ENCODE results near the gene IFNGR1. TPM values are rescaled to one million over a fixed set of nuclear protein-coding genes. Genes with fewer than 3 reads are reported as not detected.
A peak's percentile ranks its signal among the peaks of the same experiment; 100 is the strongest.

IFNGR1 gene
- total RNA-seq, 1 experiment from 2014 or later = 23.4 TPM

GRCh38 chr6:137217801-137218472 lies 1.2 kb downstream of the IFNGR1 start:
- intact Hi-C loops (cut with micrococcal nuclease; ENCODE audit: unreplicated experiment) = no loop called here
- Histone ChIP-seq H3K4me3 (ENCODE audit: low read depth in 2 of 2, low read length in 2 of 2) (peak overlapping the region; percentile 99), H3K36me3 (ENCODE audit: control insufficient read depth, insufficient read depth, low read length) (no peaks in the 10 kb centered on the region; the same call in 1 of the 2 replicates), H3K27me3 (ENCODE audit: control insufficient read depth, insufficient read depth, low read length) (no peaks in the 10 kb centered on the region), H3K9me3 (ENCODE audit: control insufficient read depth, insufficient read depth, low read depth, low read length) (no peaks in the 10 kb centered on the region), H3K4me1 (ENCODE audit: control insufficient read depth, insufficient read depth, low read length) (peaks cover 23% of the 10 kb centered on the region), H3K27ac (ENCODE audit: low read length) (peak overlapping the region; percentile 96)
- TF ChIP-seq REST (IDR thresholded peaks at IDR 0.05; ENCODE audit: insufficient read depth in 1 of 2, low read depth in 2 of 2, low read length in 1 of 2) (no peak), SIN3A (IDR thresholded peaks at IDR 0.05; ENCODE audit: borderline replicate concordance, insufficient read depth, low read depth, low read length) (no peak), POLR2AphosphoS5 (IDR thresholded peaks at IDR 0.05; ENCODE audit: low read depth, low read length) (no peak), TCF7L2 (IDR thresholded peaks at IDR 0.05; ENCODE audit: low read depth, low read length) (no peak)
- TF ChIP-seq, protein P1, sequence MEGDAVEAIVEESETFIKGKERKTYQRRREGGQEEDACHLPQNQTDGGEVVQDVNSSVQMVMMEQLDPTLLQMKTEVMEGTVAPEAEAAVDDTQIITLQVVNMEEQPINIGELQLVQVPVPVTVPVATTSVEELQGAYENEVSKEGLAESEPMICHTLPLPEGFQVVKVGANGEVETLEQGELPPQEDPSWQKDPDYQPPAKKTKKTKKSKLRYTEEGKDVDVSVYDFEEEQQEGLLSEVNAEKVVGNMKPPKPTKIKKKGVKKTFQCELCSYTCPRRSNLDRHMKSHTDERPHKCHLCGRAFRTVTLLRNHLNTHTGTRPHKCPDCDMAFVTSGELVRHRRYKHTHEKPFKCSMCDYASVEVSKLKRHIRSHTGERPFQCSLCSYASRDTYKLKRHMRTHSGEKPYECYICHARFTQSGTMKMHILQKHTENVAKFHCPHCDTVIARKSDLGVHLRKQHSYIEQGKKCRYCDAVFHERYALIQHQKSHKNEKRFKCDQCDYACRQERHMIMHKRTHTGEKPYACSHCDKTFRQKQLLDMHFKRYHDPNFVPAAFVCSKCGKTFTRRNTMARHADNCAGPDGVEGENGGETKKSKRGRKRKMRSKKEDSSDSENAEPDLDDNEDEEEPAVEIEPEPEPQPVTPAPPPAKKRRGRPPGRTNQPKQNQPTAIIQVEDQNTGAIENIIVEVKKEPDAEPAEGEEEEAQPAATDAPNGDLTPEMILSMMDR (IDR thresholded peaks at IDR 0.05) = no peak
- no peak for DNase-seq (ENCODE audit: low read depth, low spot score)
- ATAC-seq = no peak
- in situ Hi-C loops (cut with HindIII; ENCODE audit: low pct_unique_long_range_greater_than_20kb, low sequenced_read_pairs) = no loop called here
- no TSS peak for BruUV-seq (replicated peaks)
- ChIA-PET CTCF (no interaction called here), POLR2A (no interaction called here)

GRCh38 chr6:137216875-137217553 lies 2.2 kb downstream of the IFNGR1 start:
- intact Hi-C loops (cut with micrococcal nuclease; ENCODE audit: unreplicated experiment) (no loop called here), in situ Hi-C loops (cut with HindIII; ENCODE audit: low pct_unique_long_range_greater_than_20kb, low sequenced_read_pairs) (no loop called here)
- Histone ChIP-seq H3K36me3 (ENCODE audit: control insufficient read depth, insufficient read depth, low read length) (no peaks in the 10 kb centered on the region; the same call in 1 of the 2 replicates), H3K27me3 (ENCODE audit: control insufficient read depth, insufficient read depth, low read length) (no peaks in the 10 kb centered on the region), H3K9me3 (ENCODE audit: control insufficient read depth, insufficient read depth, low read depth, low read length) (no peaks in the 10 kb centered on the region), H3K4me3 (ENCODE audit: low read depth in 2 of 2, low read length in 2 of 2) (no peak overlapping the region), H3K4me1 (ENCODE audit: control insufficient read depth, insufficient read depth, low read length) (peaks cover 23% of the 10 kb centered on the region), H3K27ac (ENCODE audit: low read length) (no peak overlapping the region)
- TSS peak; percentile 59 for BruUV-seq (replicated peaks)
- no peak for TF ChIP-seq TCF7L2 (IDR thresholded peaks at IDR 0.05; ENCODE audit: low read depth, low read length)
- ATAC-seq (no peak), DNase-seq (ENCODE audit: low read depth, low spot score) (no peak)
- CTCF ChIA-PET = interaction anchor here (0.5 kb wide), 1 partner anchor 411 kb away, joined by 4 read pairs; no protein-coding TSS in a partner anchor
- POLR2A ChIA-PET = no interaction called here

DNA sequence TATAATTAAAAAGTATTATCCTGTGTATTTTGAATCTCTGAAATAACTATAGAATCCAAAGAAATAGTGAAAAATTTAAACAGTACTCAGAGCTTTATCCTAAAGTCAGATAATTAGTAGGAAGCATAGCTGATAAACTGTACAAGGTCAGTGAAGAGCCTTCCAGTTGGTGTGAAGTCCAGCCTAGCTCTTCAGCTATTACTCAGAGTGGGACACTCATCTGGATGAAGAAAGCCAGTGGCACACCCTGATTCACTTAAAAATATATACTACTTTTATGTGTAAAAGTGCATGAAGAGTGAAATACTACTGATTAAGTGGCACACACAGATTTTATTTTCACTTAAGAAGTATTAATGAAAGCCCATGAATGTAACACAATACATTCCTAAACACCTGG lies 3.1 kb downstream of the IFNGR1 start:
- Histone ChIP-seq H3K36me3 (ENCODE audit: control insufficient read depth, insufficient read depth, low read length) (no peaks in the 10 kb centered on the region; the same call in 1 of the 2 replicates), H3K9me3 (ENCODE audit: control insufficient read depth, insufficient read depth, low read depth, low read length) (peaks cover 4% of the 10 kb centered on the region; the same call in 1 of the 2 replicates), H3K4me1 (ENCODE audit: control insufficient read depth, insufficient read depth, low read length) (peaks cover 23% of the 10 kb centered on the region), H3K27ac (ENCODE audit: low read length) (no peak overlapping the region), H3K27me3 (ENCODE audit: control insufficient read depth, insufficient read depth, low read length) (no peaks in the 10 kb centered on the region), H3K4me3 (ENCODE audit: low read depth in 2 of 2, low read length in 2 of 2) (no peak overlapping the region)
- POLR2A ChIA-PET = no interaction called here
- TF ChIP-seq SIN3A (IDR thresholded peaks at IDR 0.05; ENCODE audit: borderline replicate concordance, insufficient read depth, low read depth, low read length) (no peak), REST (IDR thresholded peaks at IDR 0.05; ENCODE audit: insufficient read depth in 1 of 2, low read depth in 2 of 2, low read length in 1 of 2) (no peak), TCF7L2 (IDR thresholded peaks at IDR 0.05; ENCODE audit: low read depth, low read length) (no peak), POLR2AphosphoS5 (IDR thresholded peaks at IDR 0.05; ENCODE audit: low read depth, low read length) (no peak)
- TF ChIP-seq, protein P1 (IDR thresholded peaks at IDR 0.05) = no peak
- ATAC-seq = no peak
- no TSS peak for BruUV-seq (replicated peaks)
- no peak for DNase-seq (ENCODE audit: low read depth, low spot score)
- CTCF ChIA-PET = interaction anchor here (0.5 kb wide), 1 partner anchor 412 kb away, joined by 4 read pairs; no protein-coding TSS in a partner anchor
- in situ Hi-C loops (cut with HindIII; ENCODE audit: low pct_unique_long_range_greater_than_20kb, low sequenced_read_pairs) (no loop called here), intact Hi-C loops (cut with micrococcal nuclease; ENCODE audit: unreplicated experiment) (no loop called here)
